PC-9 (cell line): ENCODE results near the gene AADACL4.

ENCODE experiments used
- EZH2 ChIP-seq: fragments of 200-600 bp; sonication (generic); IDR thresholded peaks from 2 replicates; pipeline ENCODE4 v1.8.0; 2017; ENCODE audit warnings: antibody characterized with exemption, low read depth
- TF ChIP-seq, protein P1 (sequence below): fragments of 200-600 bp; sonication (generic); conservative IDR thresholded peaks from 2 replicates; pipeline ENCODE4 v1.6.1; 2017; ENCODE audit warnings: mixed run types, antibody characterized with exemption, mild to moderate bottlenecking, moderate library complexity

DNA sequence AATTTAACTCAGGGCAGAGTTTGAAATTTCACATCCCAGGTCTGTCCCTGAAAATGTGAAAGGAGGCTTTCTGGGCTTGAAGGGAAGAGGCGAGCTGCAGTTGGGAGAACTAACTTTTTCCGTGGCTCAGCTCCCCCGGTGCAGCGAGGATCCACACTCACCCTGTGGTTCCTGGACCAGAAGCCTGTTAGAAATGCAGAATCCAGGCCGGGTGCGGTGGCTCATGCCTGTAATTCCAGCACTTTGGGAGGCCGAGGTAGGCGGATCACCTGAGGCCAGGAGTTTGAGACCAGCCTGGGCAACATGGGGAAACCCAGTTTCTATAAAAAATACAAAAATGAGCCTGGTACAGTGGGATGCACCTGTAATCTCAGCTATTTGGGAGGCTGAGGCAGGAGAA is 23.0 kb upstream of the AADACL4 start:
- TF ChIP-seq, protein P1, sequence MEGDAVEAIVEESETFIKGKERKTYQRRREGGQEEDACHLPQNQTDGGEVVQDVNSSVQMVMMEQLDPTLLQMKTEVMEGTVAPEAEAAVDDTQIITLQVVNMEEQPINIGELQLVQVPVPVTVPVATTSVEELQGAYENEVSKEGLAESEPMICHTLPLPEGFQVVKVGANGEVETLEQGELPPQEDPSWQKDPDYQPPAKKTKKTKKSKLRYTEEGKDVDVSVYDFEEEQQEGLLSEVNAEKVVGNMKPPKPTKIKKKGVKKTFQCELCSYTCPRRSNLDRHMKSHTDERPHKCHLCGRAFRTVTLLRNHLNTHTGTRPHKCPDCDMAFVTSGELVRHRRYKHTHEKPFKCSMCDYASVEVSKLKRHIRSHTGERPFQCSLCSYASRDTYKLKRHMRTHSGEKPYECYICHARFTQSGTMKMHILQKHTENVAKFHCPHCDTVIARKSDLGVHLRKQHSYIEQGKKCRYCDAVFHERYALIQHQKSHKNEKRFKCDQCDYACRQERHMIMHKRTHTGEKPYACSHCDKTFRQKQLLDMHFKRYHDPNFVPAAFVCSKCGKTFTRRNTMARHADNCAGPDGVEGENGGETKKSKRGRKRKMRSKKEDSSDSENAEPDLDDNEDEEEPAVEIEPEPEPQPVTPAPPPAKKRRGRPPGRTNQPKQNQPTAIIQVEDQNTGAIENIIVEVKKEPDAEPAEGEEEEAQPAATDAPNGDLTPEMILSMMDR = no peak
- no peak for TF ChIP-seq EZH2
